CD4-positive, CD25-positive, alpha-beta regulatory T cell (primary cell): ENCODE measurements around the gene PPP2R5A. TPM values are rescaled to one million over a fixed set of nuclear protein-coding genes. Genes with fewer than 3 reads are reported as not detected.

Experiments
- ATAC-seq, 2 donors: fragments of 150-1000 bp; cut with Tn5 transposase; one replicate each; pipeline ENCODE4 v1.10.0; 2021; ENCODE audit warnings: low read depth in 2 of 2, moderate number of reproducible peaks in 2 of 2, moderate library complexity in 1 of 2
- DNase-seq, 3 donors: peaks; one replicate each; pipeline versions ENCODE4 v3.0.0 to v3.0.0-alpha.2; 2012 to 2022; ENCODE audit warnings: mixed read lengths in 1 of 3
- H3K27ac ChIP-seq: one replicate; pipeline ENCODE4 v1.7.0; 2013; ENCODE audit warnings: mild to moderate bottlenecking, low read length; ENCODE audit not compliant: insufficient read depth, poor library complexity, severe bottlenecking
- H3K27me3 ChIP-seq: one replicate; pipeline ENCODE4 v1.7.0; 2013; ENCODE audit warnings: low read length; ENCODE audit not compliant: control insufficient read depth, insufficient read depth
- H3K36me3 ChIP-seq: one replicate; pipeline ENCODE4 v1.7.0; 2013; ENCODE audit warnings: mild to moderate bottlenecking, low read length, moderate library complexity; ENCODE audit not compliant: control insufficient read depth, insufficient read depth
- H3K4me1 ChIP-seq: 2 replicates; pipeline ENCODE4 v1.7.0; 2013; ENCODE audit warnings: mild to moderate bottlenecking, low read length; ENCODE audit not compliant: insufficient read depth, control insufficient read depth, poor library complexity, severe bottlenecking
- H3K4me3 ChIP-seq: one replicate; pipeline ENCODE4 v1.7.0; 2013; ENCODE audit warnings: low read depth, mild to moderate bottlenecking, low read length, moderate library complexity
- H3K9me3 ChIP-seq, 2 experiments: 1 replicate in 1 of 2; 2 replicates in 1 of 2; pipeline ENCODE4 v1.7.0; 2013; ENCODE audit warnings: low read length in 2 of 2, mild to moderate bottlenecking in 1 of 2, moderate library complexity in 1 of 2; ENCODE audit not compliant: control insufficient read depth in 2 of 2
- H3K27ac Mint-ChIP-seq, 3 donors: one replicate each; pipeline ENCODE4 v1.8.0; 2020 to 2022; ENCODE audit warnings: mild to moderate bottlenecking in 3 of 3, mixed read lengths in 3 of 3, moderate library complexity in 2 of 3
- H3K27me3 Mint-ChIP-seq: one replicate; pipeline ENCODE4 v1.8.0; 2022; ENCODE audit warnings: mild to moderate bottlenecking, mixed read lengths
- H3K36me3 Mint-ChIP-seq: one replicate; pipeline ENCODE4 v1.8.0; 2020; ENCODE audit warnings: mixed read lengths
- H3K4me1 Mint-ChIP-seq, 4 donors: one replicate each; pipeline ENCODE4 v1.8.0; 2020 to 2022; ENCODE audit warnings: mixed read lengths in 4 of 4, mild to moderate bottlenecking in 1 of 4
- H3K4me3 Mint-ChIP-seq, 4 donors: one replicate each; pipeline ENCODE4 v1.8.0; 2020 to 2022; ENCODE audit warnings: mild to moderate bottlenecking in 4 of 4, mixed read lengths in 4 of 4, moderate library complexity in 3 of 4
- H3K9me3 Mint-ChIP-seq, 7 donors: one replicate each; pipeline ENCODE4 v1.8.0; 2020 to 2022; ENCODE audit warnings: mixed read lengths in 7 of 7, mild to moderate bottlenecking in 3 of 7, moderate library complexity in 2 of 7
- polyA plus RNA-seq, 4 donors: library from polyadenylated mRNA; unstranded; fragments of 300-500 nt; fragmentation: Illumina TruSeq; gene quantifications; one replicate each; pipeline ENCODE4 v1.2.3, GENCODE V29; 2021
- total RNA-seq: library from RNA; stranded (reverse); gene quantifications from one replicate; pipeline ENCODE4 v1.2.3, GENCODE V29; 2022

Gene PPP2R5A
- total and polyA plus RNA-seq, 5 donors from 2014 or later: 41.6 to 64.6 (median 48.5) TPM

- H3K36me3 Mint-ChIP-seq: no peaks in the 10 kb centered on the region
These were observed 42.8 kb upstream of the PPP2R5A start for GRCh38 chr1:212242288-212242984.

DNA sequence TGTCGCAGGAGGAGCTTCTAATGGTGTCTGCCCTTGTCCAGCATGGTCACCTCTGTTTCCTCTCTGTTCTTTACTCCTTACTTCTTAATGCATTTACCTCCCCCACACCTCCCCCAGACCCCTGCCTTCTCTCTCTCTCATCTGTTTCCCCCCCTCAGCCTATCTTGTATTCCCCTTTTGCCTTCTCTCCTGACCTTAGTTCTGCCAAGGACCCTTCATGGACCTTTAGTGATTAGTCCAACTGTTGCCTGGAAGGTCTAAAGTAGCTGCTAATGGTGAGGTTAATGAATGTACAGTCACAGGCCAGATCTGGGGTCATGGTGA lies 42.3 kb upstream of the PPP2R5A start:
- Histone ChIP-seq H3K4me1 (no peaks in the 10 kb centered on the region), H3K27me3 (no peaks in the 10 kb centered on the region), H3K4me3 (no peak overlapping the region), H3K27ac (no peak overlapping the region), H3K36me3 (no peaks in the 10 kb centered on the region), H3K9me3 (no peaks in the 10 kb centered on the region)
- H3K9me3 Mint-ChIP-seq: no peaks in the 10 kb centered on the region
- peaks cover 4 to 26% (median 13%) of the 10 kb centered on the region in 4 donors for H3K4me1 Mint-ChIP-seq
- H3K27ac Mint-ChIP-seq: no peak overlapping the region
- H3K4me3 Mint-ChIP-seq: no peak overlapping the region
- no peak for DNase-seq
- no peaks in the 10 kb centered on the region for H3K36me3 Mint-ChIP-seq
- ATAC-seq: no peak
- H3K27me3 Mint-ChIP-seq: peaks cover 5% of the 10 kb centered on the region

More at GRCh38 chr1:212242288-212242984, 42.8 kb upstream of the PPP2R5A start:
- Histone ChIP-seq H3K9me3 (no peaks in the 10 kb centered on the region), H3K36me3 (no peaks in the 10 kb centered on the region), H3K4me3 (peak overlapping the region; percentile 9), H3K27me3 (no peaks in the 10 kb centered on the region), H3K27ac (no peak overlapping the region), H3K4me1 (no peaks in the 10 kb centered on the region)
- H3K27me3 Mint-ChIP-seq: peaks cover 5% of the 10 kb centered on the region
- peak overlapping the region in 2 of 3 donors; percentile 67 to 80 for H3K27ac Mint-ChIP-seq
- peak overlapping the region; percentile 12 to 69 (median 40) for H3K4me3 Mint-ChIP-seq
- no peak for DNase-seq
- ATAC-seq: no peak
- peaks cover 4 to 26% (median 13%) of the 10 kb centered on the region in 4 donors for H3K4me1 Mint-ChIP-seq
- H3K9me3 Mint-ChIP-seq: no peaks in the 10 kb centered on the region

GRCh38 chr1:212244441-212244840 lies 40.8 kb upstream of the PPP2R5A start:
- DNase-seq: no peak
- peaks cover 0 to 4% (median 0%) of the 10 kb centered on the region in 7 donors for H3K9me3 Mint-ChIP-seq
- H3K4me3 Mint-ChIP-seq: no peak overlapping the region
- H3K4me1 ChIP-seq: no peaks in the 10 kb centered on the region
- no peaks in the 10 kb centered on the region for H3K9me3 ChIP-seq
- H3K4me3 ChIP-seq: no peak overlapping the region
- peaks cover 4% of the 10 kb centered on the region for H3K36me3 Mint-ChIP-seq
- ATAC-seq: no peak
- peaks cover 6 to 26% (median 17%) of the 10 kb centered on the region in 4 donors for H3K4me1 Mint-ChIP-seq
- peaks cover 5% of the 10 kb centered on the region for H3K27me3 Mint-ChIP-seq
- H3K27ac Mint-ChIP-seq: peak overlapping the region in 2 of 3 donors; percentile 48 to 75
- no peaks in the 10 kb centered on the region for H3K36me3 ChIP-seq
- H3K27ac ChIP-seq: no peak overlapping the region
- H3K27me3 ChIP-seq: no peaks in the 10 kb centered on the region

- no peaks in the 10 kb centered on the region for H3K9me3 ChIP-seq
- no peak overlapping the region for H3K4me3 ChIP-seq
- Mint-ChIP-seq H3K4me1 (peaks cover 16 to 33% (median 24%) of the 10 kb centered on the region in 4 donors), H3K9me3 (peaks cover 0 to 4% (median 0%) of the 10 kb centered on the region in 7 donors), H3K36me3 (peaks cover 4% of the 10 kb centered on the region), H3K4me3 (no peak overlapping the region), H3K27ac (no peak overlapping the region), H3K27me3 (peaks cover 5% of the 10 kb centered on the region)
- H3K27me3 ChIP-seq: no peaks in the 10 kb centered on the region
- H3K4me1 ChIP-seq: peaks cover 3% of the 10 kb centered on the region
- ATAC-seq (no peak), DNase-seq (no peak)
- no peak overlapping the region for H3K27ac ChIP-seq
- H3K36me3 ChIP-seq: no peaks in the 10 kb centered on the region
These were observed 38.0 kb upstream of the PPP2R5A start for GRCh38 chr1:212247179-212247721.

- no peaks in the 10 kb centered on the region for H3K36me3 ChIP-seq
- H3K4me1 Mint-ChIP-seq: peaks cover 17 to 36% (median 25%) of the 10 kb centered on the region in 4 donors
- no peaks in the 10 kb centered on the region for H3K27me3 ChIP-seq
- peaks cover 10% of the 10 kb centered on the region for H3K4me1 ChIP-seq
- no peak overlapping the region for H3K4me3 ChIP-seq
- H3K4me3 Mint-ChIP-seq: no peak overlapping the region
- ATAC-seq (no peak), DNase-seq (no peak)
- H3K9me3 ChIP-seq: no peaks in the 10 kb centered on the region
- no peak overlapping the region for H3K27ac ChIP-seq
- H3K27ac Mint-ChIP-seq: no peak overlapping the region
- H3K36me3 Mint-ChIP-seq: peaks cover 4% of the 10 kb centered on the region
- H3K27me3 Mint-ChIP-seq: peaks cover 5% of the 10 kb centered on the region
- peaks cover 0 to 4% (median 0%) of the 10 kb centered on the region in 7 donors for H3K9me3 Mint-ChIP-seq
These were observed 37.2 kb upstream of the PPP2R5A start for GRCh38 chr1:212247988-212248387.

DNA sequence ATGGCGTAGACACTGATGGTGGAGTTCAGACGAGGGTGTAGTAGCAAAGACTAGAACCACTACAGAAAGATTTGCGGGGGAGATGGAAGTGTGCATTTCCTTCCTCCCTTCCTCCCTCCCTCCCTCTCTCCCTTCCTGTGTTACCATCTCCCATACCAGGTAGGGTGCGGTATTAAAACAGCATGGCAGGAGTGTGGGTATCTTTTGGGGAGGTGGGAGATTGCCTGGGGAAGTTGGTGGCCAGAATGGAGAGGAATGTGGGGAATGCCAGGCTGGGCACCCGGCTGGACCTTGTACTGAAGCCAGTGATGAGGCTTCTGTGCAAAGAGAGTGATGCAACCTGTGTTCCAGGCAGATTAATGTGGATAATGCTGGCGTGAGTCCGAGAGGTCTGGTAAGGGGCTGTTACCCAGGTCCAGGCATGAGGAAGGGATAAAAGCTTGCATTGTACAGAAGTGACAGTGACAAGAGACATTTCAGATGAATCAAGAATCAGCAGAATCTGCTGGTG lies 30.3 kb upstream of the PPP2R5A start:
- Mint-ChIP-seq H3K4me1 (peaks cover 25 to 79% (median 49%) of the 10 kb centered on the region in 4 donors), H3K4me3 (peak overlapping the region; percentile 13 to 88 (median 72)), H3K27me3 (no peaks in the 10 kb centered on the region), H3K27ac (peak overlapping the region; percentile 39 to 96 (median 89)), H3K9me3 (no peaks in the 10 kb centered on the region), H3K36me3 (no peaks in the 10 kb centered on the region)
- Histone ChIP-seq H3K4me3 (peak overlapping the region; percentile 63), H3K9me3 (no peaks in the 10 kb centered on the region), H3K36me3 (no peaks in the 10 kb centered on the region), H3K27ac (peak overlapping the region; percentile 52), H3K4me1 (peaks cover 52% of the 10 kb centered on the region), H3K27me3 (no peaks in the 10 kb centered on the region)
- peak in 2 of 3 donors; percentile 25 to 56 for DNase-seq
- ATAC-seq: peak in 1 of 2 donors; percentile 20

DNA sequence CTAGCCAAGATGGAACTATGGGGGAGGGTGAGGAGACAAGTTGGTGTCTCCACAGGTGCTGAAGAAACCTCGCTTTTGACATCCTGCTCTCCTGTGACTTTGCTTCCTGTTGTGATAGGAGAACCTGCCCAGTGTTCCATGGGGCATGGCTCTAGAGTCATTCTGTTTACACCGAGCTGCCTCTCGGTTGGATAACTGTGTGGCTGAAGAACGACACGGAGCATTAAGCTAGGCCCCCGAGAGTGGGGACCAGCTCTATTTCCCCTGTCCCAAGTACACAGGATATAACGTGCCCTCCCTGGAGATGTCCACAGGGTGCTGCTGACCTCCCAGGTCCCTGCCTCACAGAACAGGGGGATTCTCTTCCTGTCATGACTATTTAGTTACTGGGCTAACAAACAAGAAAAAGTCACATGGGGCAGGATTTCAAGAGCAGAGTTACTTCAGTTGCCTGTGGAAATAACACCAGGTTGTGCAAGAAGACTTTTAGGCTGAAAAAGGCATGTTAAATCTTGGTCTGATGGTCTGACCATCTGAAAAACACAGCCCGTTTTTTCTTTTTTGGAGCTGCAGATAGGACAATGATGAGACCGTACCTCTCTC lies 29.4 kb upstream of the PPP2R5A start:
- H3K27ac ChIP-seq: peak overlapping the region; percentile 52
- no peaks in the 10 kb centered on the region for H3K27me3 ChIP-seq
- Mint-ChIP-seq H3K4me1 (peaks cover 22 to 83% (median 50%) of the 10 kb centered on the region in 4 donors), H3K36me3 (no peaks in the 10 kb centered on the region), H3K27ac (peak overlapping the region; percentile 39 to 96 (median 89)), H3K27me3 (no peaks in the 10 kb centered on the region), H3K4me3 (peak overlapping the region; percentile 63 to 88 (median 76)), H3K9me3 (no peaks in the 10 kb centered on the region)
- H3K4me3 ChIP-seq: peak overlapping the region; percentile 63
- peaks cover 52% of the 10 kb centered on the region for H3K4me1 ChIP-seq
- no peaks in the 10 kb centered on the region for H3K9me3 ChIP-seq
- H3K36me3 ChIP-seq: no peaks in the 10 kb centered on the region
- ATAC-seq: peak in 1 of 2 donors; percentile 17
- peak in 1 of 3 donors; percentile 50 for DNase-seq
